ENCODE measurements around the gene TTL.

GRCh38 chr2:112486895-112487294 lies 4.9 kb downstream of the TTL start:
- TF ChIP-seq, protein P1, sequence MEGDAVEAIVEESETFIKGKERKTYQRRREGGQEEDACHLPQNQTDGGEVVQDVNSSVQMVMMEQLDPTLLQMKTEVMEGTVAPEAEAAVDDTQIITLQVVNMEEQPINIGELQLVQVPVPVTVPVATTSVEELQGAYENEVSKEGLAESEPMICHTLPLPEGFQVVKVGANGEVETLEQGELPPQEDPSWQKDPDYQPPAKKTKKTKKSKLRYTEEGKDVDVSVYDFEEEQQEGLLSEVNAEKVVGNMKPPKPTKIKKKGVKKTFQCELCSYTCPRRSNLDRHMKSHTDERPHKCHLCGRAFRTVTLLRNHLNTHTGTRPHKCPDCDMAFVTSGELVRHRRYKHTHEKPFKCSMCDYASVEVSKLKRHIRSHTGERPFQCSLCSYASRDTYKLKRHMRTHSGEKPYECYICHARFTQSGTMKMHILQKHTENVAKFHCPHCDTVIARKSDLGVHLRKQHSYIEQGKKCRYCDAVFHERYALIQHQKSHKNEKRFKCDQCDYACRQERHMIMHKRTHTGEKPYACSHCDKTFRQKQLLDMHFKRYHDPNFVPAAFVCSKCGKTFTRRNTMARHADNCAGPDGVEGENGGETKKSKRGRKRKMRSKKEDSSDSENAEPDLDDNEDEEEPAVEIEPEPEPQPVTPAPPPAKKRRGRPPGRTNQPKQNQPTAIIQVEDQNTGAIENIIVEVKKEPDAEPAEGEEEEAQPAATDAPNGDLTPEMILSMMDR (IDR thresholded peaks at IDR 0.05): no peak
- TF ChIP-seq, protein P2, sequence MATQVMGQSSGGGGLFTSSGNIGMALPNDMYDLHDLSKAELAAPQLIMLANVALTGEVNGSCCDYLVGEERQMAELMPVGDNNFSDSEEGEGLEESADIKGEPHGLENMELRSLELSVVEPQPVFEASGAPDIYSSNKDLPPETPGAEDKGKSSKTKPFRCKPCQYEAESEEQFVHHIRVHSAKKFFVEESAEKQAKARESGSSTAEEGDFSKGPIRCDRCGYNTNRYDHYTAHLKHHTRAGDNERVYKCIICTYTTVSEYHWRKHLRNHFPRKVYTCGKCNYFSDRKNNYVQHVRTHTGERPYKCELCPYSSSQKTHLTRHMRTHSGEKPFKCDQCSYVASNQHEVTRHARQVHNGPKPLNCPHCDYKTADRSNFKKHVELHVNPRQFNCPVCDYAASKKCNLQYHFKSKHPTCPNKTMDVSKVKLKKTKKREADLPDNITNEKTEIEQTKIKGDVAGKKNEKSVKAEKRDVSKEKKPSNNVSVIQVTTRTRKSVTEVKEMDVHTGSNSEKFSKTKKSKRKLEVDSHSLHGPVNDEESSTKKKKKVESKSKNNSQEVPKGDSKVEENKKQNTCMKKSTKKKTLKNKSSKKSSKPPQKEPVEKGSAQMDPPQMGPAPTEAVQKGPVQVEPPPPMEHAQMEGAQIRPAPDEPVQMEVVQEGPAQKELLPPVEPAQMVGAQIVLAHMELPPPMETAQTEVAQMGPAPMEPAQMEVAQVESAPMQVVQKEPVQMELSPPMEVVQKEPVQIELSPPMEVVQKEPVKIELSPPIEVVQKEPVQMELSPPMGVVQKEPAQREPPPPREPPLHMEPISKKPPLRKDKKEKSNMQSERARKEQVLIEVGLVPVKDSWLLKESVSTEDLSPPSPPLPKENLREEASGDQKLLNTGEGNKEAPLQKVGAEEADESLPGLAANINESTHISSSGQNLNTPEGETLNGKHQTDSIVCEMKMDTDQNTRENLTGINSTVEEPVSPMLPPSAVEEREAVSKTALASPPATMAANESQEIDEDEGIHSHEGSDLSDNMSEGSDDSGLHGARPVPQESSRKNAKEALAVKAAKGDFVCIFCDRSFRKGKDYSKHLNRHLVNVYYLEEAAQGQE (IDR thresholded peaks at IDR 0.05; ENCODE audit: insufficient read depth in 1 of 2, low read depth in 2 of 2, low read length in 1 of 2): no peak
- TF ChIP-seq POLR2AphosphoS5 (IDR thresholded peaks at IDR 0.05; ENCODE audit: low read depth, low read length): no peak
- no peak for TF ChIP-seq SIN3A (IDR thresholded peaks at IDR 0.05; ENCODE audit: borderline replicate concordance, insufficient read depth, low read depth, low read length)
